GM12878 (cell line): Measurements from ENCODE around the gene POU6F2. TPM values are rescaled to one million over a fixed set of nuclear protein-coding genes. Genes with fewer than 3 reads are reported as not detected.

Experiments used
- ATAC-seq: fragments of 200-7000 bp; cut with Tn5 transposase; 3 replicates; pipeline ENCODE4 v1.9.1; 2020; ENCODE audit warnings: mild to moderate bottlenecking, moderate library complexity
- BruUV-seq: library from RNA; stranded (reverse); fragments of 400-500 nt; replicated peaks from 2 replicates; lab custom pipeline; 2021; lab: Mats Ljungman, UMichigan
- CTCF ChIA-PET: fragments of 300-600 bp; sonication (Branson Sonifier 250); formaldehyde crosslinking; extraction: SDS; loops from one replicate; lab custom pipeline; 2021; ENCODE audit warnings: inconsistent platforms; lab: Yijun Ruan, JAX
- POLR2A ChIA-PET: fragments of 350-600 bp; formaldehyde crosslinking; extraction: SDS; loops from one replicate; lab custom pipeline; 2021; ENCODE audit warnings: inconsistent platforms; lab: Charles Lee
- RAD21 ChIA-PET: fragments of 300-600 bp; sonication (Branson Sonifier 250); formaldehyde crosslinking; loops from one replicate; lab custom pipeline; 2023; ENCODE audit warnings: antibody characterized with exemption; ENCODE audit not compliant: unreplicated experiment; lab: Charles Lee
- SMC1A ChIA-PET: fragments of 300-600 bp; sonication (Branson Sonifier 250); formaldehyde crosslinking; loops from one replicate; lab custom pipeline; 2023; ENCODE audit not compliant: unreplicated experiment, uncharacterized antibody; lab: Charles Lee
- DNase-seq: peaks from one replicate; pipeline ENCODE4 v3.0.0-alpha.2; 2011; ENCODE audit warnings: low read depth, low spot score
- FAIRE-seq: peaks from 3 replicates; lab custom pipeline; 2011; peaks lifted over from hg19 to GRCh38; lab: Jason Lieb, UNC
- H2AFZ ChIP-seq: 2 replicates; pipeline ENCODE4 v1.6.0; 2011; ENCODE audit warnings: low read depth, low read length, control low read depth; ENCODE audit not compliant: control insufficient read depth
- H3K27ac ChIP-seq: 2 replicates; pipeline ENCODE4 v1.5.1; 2011; ENCODE audit warnings: control low read depth; ENCODE audit not compliant: control insufficient read depth, insufficient read depth
- H3K27me3 ChIP-seq, 2 experiments: replicated peaks in 1 of 2; 2 replicates each; pipeline versions ENCODE4 v1.6.0 to v1.6.1; 2011; ENCODE audit warnings: low read length in 1 of 2; ENCODE audit not compliant: control insufficient read depth in 2 of 2, insufficient read depth in 2 of 2
- H3K36me3 ChIP-seq, 2 experiments: 2 replicates each; pipeline ENCODE4 v1.5.1; 2011; ENCODE audit warnings: low read length in 1 of 2; ENCODE audit not compliant: control insufficient read depth in 2 of 2, insufficient read depth in 2 of 2
- H3K4me1 ChIP-seq: 2 replicates; pipeline ENCODE4 v1.6.1; 2011; ENCODE audit warnings: mild to moderate bottlenecking, low read length, moderate library complexity, mixed read lengths; ENCODE audit not compliant: control insufficient read depth, insufficient read depth
- H3K4me2 ChIP-seq: 2 replicates; pipeline ENCODE4 v1.6.0; 2011; ENCODE audit warnings: control low read depth; ENCODE audit not compliant: control insufficient read depth, insufficient read depth
- H3K4me3 ChIP-seq: fragments of 200-600 bp; sonication (generic); 2 replicates; pipeline ENCODE4 v1.5.1; 2016
- H3K79me2 ChIP-seq: 2 replicates; pipeline ENCODE4 v1.6.0; 2011; ENCODE audit warnings: low read length; ENCODE audit not compliant: control insufficient read depth, insufficient read depth
- H3K9ac ChIP-seq: 2 replicates; pipeline ENCODE4 v1.8.0; 2011; ENCODE audit warnings: low read length, control low read depth, mixed read lengths; ENCODE audit not compliant: control insufficient read depth, insufficient read depth
- H3K9me3 ChIP-seq: replicated peaks from 3 replicates; pipeline ENCODE4 v1.5.1; 2011; ENCODE audit warnings: mild to moderate bottlenecking, low read length; ENCODE audit not compliant: control insufficient read depth, insufficient read depth
- H4K20me1 ChIP-seq: 2 replicates; pipeline ENCODE4 v1.6.0; 2011; ENCODE audit not compliant: control insufficient read depth, insufficient read depth
- BCLAF1 ChIP-seq: fragments of 450-650 bp; IDR thresholded peaks from 2 replicates; pipeline ENCODE4 v1.6.1; 2017; ENCODE audit warnings: antibody characterized with exemption, mild to moderate bottlenecking, moderate library complexity
- CBX3 ChIP-seq: fragments of 200-600 bp; sonication (generic); IDR thresholded peaks from 2 replicates; pipeline ENCODE4 v1.6.1; 2016; ENCODE audit warnings: low read depth, borderline replicate concordance
- ESRRA ChIP-seq: IDR thresholded peaks from 2 replicates; pipeline ENCODE4 v1.6.1; 2012; ENCODE audit warnings: mild to moderate bottlenecking, low read length, improper control_type of control experiment
- FOXM1 ChIP-seq: IDR thresholded peaks from 2 replicates; pipeline ENCODE4 v1.6.1; 2012; ENCODE audit warnings: low read depth, mild to moderate bottlenecking, inconsistent platforms, low read length, moderate library complexity
- GABPA ChIP-seq: IDR thresholded peaks from 2 replicates; pipeline ENCODE4 v1.6.1; 2014; ENCODE audit warnings: antibody characterized with exemption, low read depth, mild to moderate bottlenecking, inconsistent platforms
- HDAC6 ChIP-seq: fragments of 200-600 bp; sonication (generic); IDR thresholded peaks from one replicate; pipeline ENCODE4 v1.8.0; 2017; ENCODE audit warnings: antibody characterized with exemption; ENCODE audit not compliant: unreplicated experiment
- IKZF1 ChIP-seq: fragments of 450-650 bp; conservative IDR thresholded peaks from 2 replicates; pipeline ENCODE4 v1.6.1; 2017; ENCODE audit warnings: antibody characterized with exemption, mild to moderate bottlenecking
- PBX3 ChIP-seq: IDR thresholded peaks from 2 replicates; pipeline ENCODE4 v1.6.1; 2011; ENCODE audit warnings: mild to moderate bottlenecking, low read depth, low read length, moderate library complexity; ENCODE audit not compliant: insufficient replicate concordance
- POLR2AphosphoS2 ChIP-seq: IDR thresholded peaks from 2 replicates; pipeline ENCODE4 v1.6.1; 2011; ENCODE audit warnings: low read depth, mild to moderate bottlenecking, low read length, improper control_type of control experiment, moderate library complexity
- SMAD5 ChIP-seq: IDR thresholded peaks from 2 replicates; pipeline ENCODE4 v1.6.1; 2016; ENCODE audit warnings: antibody characterized with exemption, low read depth
- SUZ12 ChIP-seq: fragments of 200-600 bp; sonication (generic); IDR thresholded peaks from one replicate; pipeline ENCODE4 v1.6.1; 2018; ENCODE audit warnings: antibody characterized with exemption, mild to moderate bottlenecking; ENCODE audit not compliant: unreplicated experiment
- TAF1 ChIP-seq: IDR thresholded peaks from 2 replicates; pipeline ENCODE4 v1.6.1; 2011; ENCODE audit warnings: mild to moderate bottlenecking, low read depth, low read length, borderline replicate concordance
- TCF3 ChIP-seq: IDR thresholded peaks from 2 replicates; pipeline ENCODE4 v1.6.1; 2012; ENCODE audit warnings: low read depth, mild to moderate bottlenecking, low read length, borderline replicate concordance; ENCODE audit not compliant: insufficient read depth
- TCF7 ChIP-seq: IDR thresholded peaks from 2 replicates; pipeline ENCODE4 v1.6.1; 2014; ENCODE audit warnings: antibody characterized with exemption, borderline replicate concordance
- ZBTB11 ChIP-seq: fragments of 450-650 bp; formaldehyde crosslinking; IDR thresholded peaks from 2 replicates; pipeline ENCODE4 v1.5.0; 2022; ENCODE audit warnings: mild to moderate bottlenecking, missing genetic modification characterization
- ZNF217 ChIP-seq: fragments of 450-650 bp; IDR thresholded peaks from 2 replicates; pipeline ENCODE4 v1.6.1; 2017; ENCODE audit warnings: antibody characterized with exemption, mild to moderate bottlenecking
- ZNF384 ChIP-seq: IDR thresholded peaks from 2 replicates; pipeline ENCODE4 v1.6.1; 2012; ENCODE audit warnings: low read depth, mild to moderate bottlenecking, low read length, improper control_type of control experiment, borderline replicate concordance
- WGBS: methylation state at CpG from one replicate; pipeline ENCODE4 v1.1.6; 2016; ENCODE audit warnings: low lambda C conversion rate; ENCODE audit not compliant: insufficient replicate concordance, insufficient coverage; ENCODE audit errors: missing lambda C conversion rate; 5-methylcytosine and 5-hydroxymethylcytosine counted together
- in situ Hi-C: fragments of 300-500 bp; cut with MboI; formaldehyde crosslinking; loops from 9 replicates; pipeline ENCODE4 v1.14.3; 2018; ENCODE audit warnings: mixed read lengths
- intact Hi-C: fragments of 100-400 bp; cut with micrococcal nuclease; formaldehyde crosslinking; loops from one replicate; pipeline ENCODE4 v1.14.2; 2022; ENCODE audit not compliant: unreplicated experiment
- polyA plus RNA-seq, 11 experiments: library from polyadenylated mRNA; depleted of rRNA in 4 of 11; unstranded in 6 of 11; stranded (reverse) in 5 of 11; fragments of >200 nt; fragmentation: Nextera tagmentation in 4 of 11; fragmentation: Illumina TruSeq in 1 of 11; extraction: Ambion mirVana in 4 of 11; extraction: Trizol in 1 of 11; gene quantifications; 1 replicate in 1 of 11; 2 replicates in 10 of 11; pipeline versions ENCODE4 v1.2.1 to v1.2.3, GENCODE V29; 2011 to 2016; ENCODE audit warnings: inconsistent platforms in 2 of 11, missing spikeins in 2 of 11, low read depth in 1 of 11
- total RNA-seq, 4 experiments: library from RNA; depleted of rRNA in 3 of 4; stranded (reverse); fragments of >200 nt in 3 of 4; fragmentation: Illumina TruSeq in 1 of 4; extraction: Trizol in 1 of 4; gene quantifications; 2 replicates each; pipeline versions ENCODE4 v1.2.1 to v1.2.3, GENCODE V29; 2013 to 2021

The POU6F2 gene
- total and polyA plus RNA-seq, 10 of the 15 experiments (the other 5 are each of a cell fraction or from before 2014, with no cell fraction given): 0.10 TPM; not detected in 9

- no peak for TF ChIP-seq HDAC6
- TF ChIP-seq ZNF217: no peak
- TF ChIP-seq IKZF1: no peak
- TF ChIP-seq TCF7: no peak
- TF ChIP-seq, all 136 proteins: peak for 0
Observed at GRCh38 chr7:38975944-38976392, 1.7 kb upstream of the POU6F2 start (continued).

- Histone ChIP-seq H4K20me1 (no peaks in the 10 kb centered on the region), H3K79me2 (no peaks in the 10 kb centered on the region), H3K9ac (no peak overlapping the region), H3K27ac (no peak overlapping the region), H3K4me2 (no peak overlapping the region), H3K9me3 (no peaks in the 10 kb centered on the region), H3K36me3 (no peaks in the 10 kb centered on the region), H3K4me1 (no peaks in the 10 kb centered on the region), H3K27me3 (no peaks in the 10 kb centered on the region; a peak in 3 of 4 replicates), H2AFZ (no peak overlapping the region), H3K4me3 (no peak overlapping the region)
- FAIRE-seq: no peak
- ATAC-seq: no peak
- ChIA-PET POLR2A (no interaction called here), CTCF (no interaction called here), RAD21 (no interaction called here), SMC1A (no interaction called here)
- in situ Hi-C loops: no loop called here
- BruUV-seq: no TSS peak
- intact Hi-C loops: no loop called here
- DNase-seq: no peak
- 64% methylated on average over 5 of the region's 5 CpGs for WGBS
- TF ChIP-seq ESRRA (no peak), SMAD5 (no peak), PBX3 (no peak), TCF3 (no peak), GABPA (no peak), SUZ12 (no peak), FOXM1 (no peak), BCLAF1 (no peak), POLR2AphosphoS2 (no peak), ZNF384 (no peak), CBX3 (no peak), ZBTB11 (CRISPR knock-in tag) (no peak), TAF1 (no peak)
Observed at GRCh38 chr7:38978491-38978890, 782 bp downstream of the POU6F2 start.
